ENCODE data around the gene FSTL4. TPM values are rescaled to one million over a fixed set of nuclear protein-coding genes. Genes with fewer than 3 reads are reported as not detected.

Gene FSTL4
- total RNA-seq, 1 donor from 2014 or later = not detected

GRCh38 chr5:133467335-133467779 is 145.0 kb downstream of the FSTL4 start:
- Histone ChIP-seq H3K4me3 (no peak overlapping the region), H3K27ac (replicated peaks) (no peak overlapping the region), H3K36me3 (no peaks in the 10 kb centered on the region), H3K4me1 (peaks cover 14% of the 10 kb centered on the region), H3K27me3 (ENCODE audit: low read depth) (no peaks in the 10 kb centered on the region), H3K9me3 (replicated peaks) (no peaks in the 10 kb centered on the region)
- no peak for DNase-seq
- intact Hi-C loops (cut with micrococcal nuclease) = no loop called here
- TF ChIP-seq CTCF (IDR thresholded peaks at IDR 0.05; ENCODE audit: borderline replicate concordance) = no peak

GRCh38 chr5:133466556-133467334 is 145.6 kb downstream of the FSTL4 start:
- H3K4me1 ChIP-seq = peaks cover 14% of the 10 kb centered on the region
- H3K36me3 ChIP-seq = no peaks in the 10 kb centered on the region
- H3K9me3 ChIP-seq (replicated peaks) = no peaks in the 10 kb centered on the region
- intact Hi-C loops (cut with micrococcal nuclease) = no loop called here
- no peak for DNase-seq
- no peak overlapping the region for H3K4me3 ChIP-seq
- H3K27ac ChIP-seq (replicated peaks) = no peak overlapping the region
- no peaks in the 10 kb centered on the region for H3K27me3 ChIP-seq (ENCODE audit: low read depth)
- no peak for TF ChIP-seq CTCF (IDR thresholded peaks at IDR 0.05; ENCODE audit: borderline replicate concordance)

- Histone ChIP-seq H3K27ac (replicated peaks) (no peak overlapping the region), H3K9me3 (replicated peaks) (no peaks in the 10 kb centered on the region), H3K4me1 (peaks cover under 1% of the 10 kb centered on the region), H3K27me3 (ENCODE audit: low read depth) (no peaks in the 10 kb centered on the region), H3K36me3 (no peaks in the 10 kb centered on the region), H3K4me3 (no peak overlapping the region)
- no peak for TF ChIP-seq CTCF (IDR thresholded peaks at IDR 0.05; ENCODE audit: borderline replicate concordance)
- no peak for DNase-seq
- intact Hi-C loops (cut with micrococcal nuclease) = no loop called here
Observed at GRCh38 chr5:133464013-133464412, 148.3 kb downstream of the FSTL4 start.

- Histone ChIP-seq H3K36me3 (no peaks in the 10 kb centered on the region), H3K4me1 (no peaks in the 10 kb centered on the region), H3K9me3 (replicated peaks) (no peaks in the 10 kb centered on the region), H3K27ac (replicated peaks) (no peak overlapping the region), H3K4me3 (no peak overlapping the region), H3K27me3 (ENCODE audit: low read depth) (peaks cover 9% of the 10 kb centered on the region)
- DNase-seq = no peak
- intact Hi-C loops (cut with micrococcal nuclease) = no loop called here
- TF ChIP-seq CTCF (IDR thresholded peaks at IDR 0.05; ENCODE audit: borderline replicate concordance) = no peak
Observed at GRCh38 chr5:133461796-133462516, 150.4 kb downstream of the FSTL4 start.

GRCh38 chr5:133460172-133460758 is 152.1 kb downstream of the FSTL4 start:
- H3K9me3 ChIP-seq (replicated peaks) = no peaks in the 10 kb centered on the region
- DNase-seq = no peak
- no peak overlapping the region for H3K4me3 ChIP-seq

More at GRCh38 chr5:133460172-133460758, 152.1 kb downstream of the FSTL4 start:
- H3K27me3 ChIP-seq (ENCODE audit: low read depth) = peaks cover 9% of the 10 kb centered on the region
- intact Hi-C loops (cut with micrococcal nuclease) = no loop called here
- peak; percentile 54 for TF ChIP-seq CTCF (IDR thresholded peaks at IDR 0.05; ENCODE audit: borderline replicate concordance)
- no peaks in the 10 kb centered on the region for H3K36me3 ChIP-seq
- no peaks in the 10 kb centered on the region for H3K4me1 ChIP-seq
- H3K27ac ChIP-seq (replicated peaks) = no peak overlapping the region
